ENCODE measurements around the gene SIL1.

SIL1 gene

GRCh38 chr5:138942861-138943260 lies 255.3 kb downstream of the SIL1 start:
- H3K4me1 ChIP-seq (ENCODE audit: control extremely low read depth in 1 of 4, control insufficient read depth in 4 of 4, insufficient read depth in 4 of 4, low read length in 3 of 4) = peaks cover 0 to 22% (median 19%) of the 10 kb centered on the region in 4 experiments
- POLR2A ChIA-PET = no interaction called here
- CTCF ChIA-PET = interaction anchor here (1.4 kb wide), 1 partner anchor 29 kb away, joined by 3 read pairs; no protein-coding TSS in a partner anchor

GRCh38 chr5:138942066-138942465 lies 256.1 kb downstream of the SIL1 start:
- CTCF ChIA-PET = interaction anchor here (0.7 to 1.4 kb wide), 2 partner anchors 11 to 30 kb away, joined by 3 read pairs; no protein-coding TSS in a partner anchor
- POLR2A ChIA-PET = no interaction called here
- Histone ChIP-seq H3K9me3 (ENCODE audit: control extremely low read depth in 1 of 5, control insufficient read depth in 4 of 5, insufficient read depth in 2 of 5, low read depth in 1 of 5, low read length in 4 of 5) (peaks cover 0 to 4% (median 0%) of the 10 kb centered on the region in 5 experiments), H3K4me3 (ENCODE audit: control insufficient read depth in 1 of 7, extremely low read depth in 1 of 7, insufficient read depth in 4 of 7, low read depth in 2 of 7, low read length in 6 of 7) (no peak overlapping the region), H3K27ac (ENCODE audit: insufficient read depth in 1 of 2, low read depth in 1 of 2, low read length in 2 of 2, poor library complexity in 1 of 2, severe bottlenecking in 2 of 2) (no peak overlapping the region), H3K36me3 (ENCODE audit: control insufficient read depth in 4 of 4, insufficient read depth in 4 of 4, low read length in 3 of 4) (peaks cover 3 to 26% (median 13%) of the 10 kb centered on the region in 4 experiments), H3K4me1 (ENCODE audit: control extremely low read depth in 1 of 4, control insufficient read depth in 4 of 4, insufficient read depth in 4 of 4, low read length in 3 of 4) (peaks cover 0 to 22% (median 19%) of the 10 kb centered on the region in 4 experiments), H3K27me3 (replicated peaks in 2 of 5; ENCODE audit: control insufficient read depth in 4 of 5, insufficient read depth in 5 of 5, low read length in 4 of 5) (no peaks in the 10 kb centered on the region)
- no peak for DNase-seq
- 100% methylated on average over 1 of the region's 2 CpGs for WGBS (ENCODE audit: insufficient coverage)

More at GRCh38 chr5:138942861-138943260, 255.3 kb downstream of the SIL1 start:
- Histone ChIP-seq H3K36me3 (ENCODE audit: control insufficient read depth in 4 of 4, insufficient read depth in 4 of 4, low read length in 3 of 4) (peaks cover 3 to 33% (median 19%) of the 10 kb centered on the region in 4 experiments), H3K9me3 (ENCODE audit: control extremely low read depth in 1 of 5, control insufficient read depth in 4 of 5, insufficient read depth in 2 of 5, low read depth in 1 of 5, low read length in 4 of 5) (peaks cover 0 to 4% (median 0%) of the 10 kb centered on the region in 5 experiments), H3K27ac (ENCODE audit: insufficient read depth in 1 of 2, low read depth in 1 of 2, low read length in 2 of 2, poor library complexity in 1 of 2, severe bottlenecking in 2 of 2) (no peak overlapping the region), H3K27me3 (replicated peaks in 2 of 5; ENCODE audit: control insufficient read depth in 4 of 5, insufficient read depth in 5 of 5, low read length in 4 of 5) (no peaks in the 10 kb centered on the region), H3K4me3 (ENCODE audit: control insufficient read depth in 1 of 7, extremely low read depth in 1 of 7, insufficient read depth in 4 of 7, low read depth in 2 of 7, low read length in 6 of 7) (no peak overlapping the region)
- no peak for DNase-seq
- 100% methylated on average over 3 of the region's 3 CpGs for WGBS (ENCODE audit: insufficient coverage)

GRCh38 chr5:138938526-138938925 lies 259.6 kb downstream of the SIL1 start:
- WGBS (ENCODE audit: insufficient coverage) = 92% methylated on average over 5 of the region's 5 CpGs
- no peak for DNase-seq
- H3K4me3 ChIP-seq (ENCODE audit: control insufficient read depth in 1 of 7, extremely low read depth in 1 of 7, insufficient read depth in 4 of 7, low read depth in 2 of 7, low read length in 6 of 7) = no peak overlapping the region
- no peaks in the 10 kb centered on the region for H3K27me3 ChIP-seq (replicated peaks in 2 of 5; ENCODE audit: control insufficient read depth in 4 of 5, insufficient read depth in 5 of 5, low read length in 4 of 5)
- peaks cover 6 to 31% (median 19%) of the 10 kb centered on the region in 4 experiments for H3K36me3 ChIP-seq (ENCODE audit: control insufficient read depth in 4 of 4, insufficient read depth in 4 of 4, low read length in 3 of 4)
- H3K27ac ChIP-seq (ENCODE audit: insufficient read depth in 1 of 2, low read depth in 1 of 2, low read length in 2 of 2, poor library complexity in 1 of 2, severe bottlenecking in 2 of 2) = no peak overlapping the region
- H3K9me3 ChIP-seq (ENCODE audit: control extremely low read depth in 1 of 5, control insufficient read depth in 4 of 5, insufficient read depth in 2 of 5, low read depth in 1 of 5, low read length in 4 of 5) = peaks cover 0 to 4% (median 0%) of the 10 kb centered on the region in 5 experiments
- peaks cover 0 to 9% (median 5%) of the 10 kb centered on the region in 4 experiments for H3K4me1 ChIP-seq (ENCODE audit: control extremely low read depth in 1 of 4, control insufficient read depth in 4 of 4, insufficient read depth in 4 of 4, low read length in 3 of 4)
- ChIA-PET CTCF (no interaction called here), POLR2A (no interaction called here)

- Histone ChIP-seq H3K36me3 (ENCODE audit: control insufficient read depth in 4 of 4, insufficient read depth in 4 of 4, low read length in 3 of 4) (peaks cover 7 to 39% (median 26%) of the 10 kb centered on the region in 4 experiments), H3K9me3 (ENCODE audit: control extremely low read depth in 1 of 5, control insufficient read depth in 4 of 5, insufficient read depth in 2 of 5, low read depth in 1 of 5, low read length in 4 of 5) (peaks cover 0 to 4% (median 0%) of the 10 kb centered on the region in 5 experiments), H3K4me1 (ENCODE audit: control extremely low read depth in 1 of 4, control insufficient read depth in 4 of 4, insufficient read depth in 4 of 4, low read length in 3 of 4) (peaks cover 0 to 3% (median 0%) of the 10 kb centered on the region in 4 experiments), H3K4me3 (ENCODE audit: control insufficient read depth in 1 of 7, extremely low read depth in 1 of 7, insufficient read depth in 4 of 7, low read depth in 2 of 7, low read length in 6 of 7) (no peak overlapping the region), H3K27ac (ENCODE audit: insufficient read depth in 1 of 2, low read depth in 1 of 2, low read length in 2 of 2, poor library complexity in 1 of 2, severe bottlenecking in 2 of 2) (no peak overlapping the region), H3K27me3 (replicated peaks in 2 of 5; ENCODE audit: control insufficient read depth in 4 of 5, insufficient read depth in 5 of 5, low read length in 4 of 5) (no peaks in the 10 kb centered on the region)
- ChIA-PET CTCF (no interaction called here), POLR2A (interaction anchor here (0.5 kb wide), 1 partner anchor 39 kb away, joined by 5 read pairs; no protein-coding TSS in a partner anchor)
- no peak for DNase-seq
- WGBS (ENCODE audit: insufficient coverage) = 98% methylated on average over 23 of the region's 25 CpGs
Measured at GRCh38 chr5:138937392-138938387, 260.5 kb downstream of the SIL1 start.

- 0% methylated on average over 1 of the region's 2 CpGs for WGBS (ENCODE audit: insufficient coverage)
- POLR2A ChIA-PET = no interaction called here
Measured at GRCh38 chr5:138936968-138937345, 261.2 kb downstream of the SIL1 start.

GRCh38 chr5:138936225-138936967 lies 261.8 kb downstream of the SIL1 start:
- ChIA-PET POLR2A (no interaction called here), CTCF (interaction anchor here (1.0 kb wide), 1 partner anchor 11 kb away, joined by 3 read pairs; no protein-coding TSS in a partner anchor)
- Histone ChIP-seq H3K4me3 (ENCODE audit: control insufficient read depth in 1 of 7, extremely low read depth in 1 of 7, insufficient read depth in 4 of 7, low read depth in 2 of 7, low read length in 6 of 7) (no peak overlapping the region), H3K9me3 (ENCODE audit: control extremely low read depth in 1 of 5, control insufficient read depth in 4 of 5, insufficient read depth in 2 of 5, low read depth in 1 of 5, low read length in 4 of 5) (no peaks in the 10 kb centered on the region), H3K4me1 (ENCODE audit: control extremely low read depth in 1 of 4, control insufficient read depth in 4 of 4, insufficient read depth in 4 of 4, low read length in 3 of 4) (peaks cover 0 to 2% (median 0%) of the 10 kb centered on the region in 4 experiments), H3K27me3 (replicated peaks in 2 of 5; ENCODE audit: control insufficient read depth in 4 of 5, insufficient read depth in 5 of 5, low read length in 4 of 5) (no peaks in the 10 kb centered on the region), H3K36me3 (ENCODE audit: control insufficient read depth in 4 of 4, insufficient read depth in 4 of 4, low read length in 3 of 4) (peaks cover 10 to 49% (median 34%) of the 10 kb centered on the region in 4 experiments), H3K27ac (ENCODE audit: insufficient read depth in 1 of 2, low read depth in 1 of 2, low read length in 2 of 2, poor library complexity in 1 of 2, severe bottlenecking in 2 of 2) (no peak overlapping the region)
- 93% methylated on average over 21 of the region's 22 CpGs for WGBS (ENCODE audit: insufficient coverage)
- no peak for DNase-seq

More at GRCh38 chr5:138936968-138937345, 261.2 kb downstream of the SIL1 start:
- peaks cover 10 to 47% (median 31%) of the 10 kb centered on the region in 4 experiments for H3K36me3 ChIP-seq (ENCODE audit: control insufficient read depth in 4 of 4, insufficient read depth in 4 of 4, low read length in 3 of 4)
- peaks cover 0 to 2% (median 0%) of the 10 kb centered on the region in 4 experiments for H3K4me1 ChIP-seq (ENCODE audit: control extremely low read depth in 1 of 4, control insufficient read depth in 4 of 4, insufficient read depth in 4 of 4, low read length in 3 of 4)
- CTCF ChIA-PET = interaction anchor here (1.0 kb wide), 1 partner anchor 12 kb away, joined by 3 read pairs; no protein-coding TSS in a partner anchor
- no peak for DNase-seq
- H3K27ac ChIP-seq (ENCODE audit: insufficient read depth in 1 of 2, low read depth in 1 of 2, low read length in 2 of 2, poor library complexity in 1 of 2, severe bottlenecking in 2 of 2) = no peak overlapping the region
- peaks cover 0 to 4% (median 0%) of the 10 kb centered on the region in 5 experiments for H3K9me3 ChIP-seq (ENCODE audit: control extremely low read depth in 1 of 5, control insufficient read depth in 4 of 5, insufficient read depth in 2 of 5, low read depth in 1 of 5, low read length in 4 of 5)
- no peak overlapping the region for H3K4me3 ChIP-seq (ENCODE audit: control insufficient read depth in 1 of 7, extremely low read depth in 1 of 7, insufficient read depth in 4 of 7, low read depth in 2 of 7, low read length in 6 of 7)
- no peaks in the 10 kb centered on the region for H3K27me3 ChIP-seq (replicated peaks in 2 of 5; ENCODE audit: control insufficient read depth in 4 of 5, insufficient read depth in 5 of 5, low read length in 4 of 5)
